Measurements from ENCODE around the gene FARP2. TPM values are rescaled to one million over a fixed set of nuclear protein-coding genes. Genes with fewer than 3 reads are reported as not detected.
"Not testable (repeated sequence)": the region's sequence is repeated elsewhere in the genome, so short reads cannot be mapped to it uniquely, and the experiment has no call there.

FARP2 gene
- total RNA-seq, 6 experiments from 2014 or later = 13.3 to 41.3 (median 28.7) TPM

GRCh38 chr2:241399941-241400922 lies 44.1 kb downstream of the FARP2 start:
- WGBS (ENCODE audit: insufficient coverage, low coverage, low lambda C conversion rate, missing lambda C conversion rate) = 55% methylated on average over 5 of the region's 10 CpGs
- intact Hi-C loops (cut with DNase I) = no loop called here
- H3K27ac ChIP-seq = peak overlapping the region in 1 of 3 donors; percentile 0

GRCh38 chr2:241408849-241409248 lies 52.8 kb downstream of the FARP2 start:
- TF ChIP-seq POLR2A (IDR thresholded peaks at IDR 0.05) = no peak
- TF ChIP-seq CTCF (IDR thresholded peaks at IDR 0.05) = no peak
- no peaks in the 10 kb centered on the region for H3K4me1 ChIP-seq
- H3K9me3 ChIP-seq = no peaks in the 10 kb centered on the region
- ATAC-seq = no peak
- H3K27ac ChIP-seq = no peak overlapping the region
- intact Hi-C loops (cut with DNase I) = no loop called here
- no peak overlapping the region for H3K4me3 ChIP-seq
- DNase-seq = no peak
- H3K36me3 ChIP-seq = peaks cover 0 to 45% (median 26%) of the 10 kb centered on the region in 4 donors
- H3K27me3 ChIP-seq = no peaks in the 10 kb centered on the region

More at GRCh38 chr2:241399941-241400922, 44.1 kb downstream of the FARP2 start:
- TF ChIP-seq POLR2A (IDR thresholded peaks at IDR 0.05) (no peak), CTCF (IDR thresholded peaks at IDR 0.05) (no peak)
- ATAC-seq (peak; percentile 98 to 99 (median 99)), DNase-seq (peak in 2 of 3 donors; percentile 37 to 81)
- Histone ChIP-seq H3K4me3 (no peak overlapping the region), H3K9me3 (no peaks in the 10 kb centered on the region), H3K27me3 (no peaks in the 10 kb centered on the region), H3K36me3 (peaks cover 0 to 5% (median 1%) of the 10 kb centered on the region in 4 donors), H3K4me1 (peaks cover 0 to 13% (median 4%) of the 10 kb centered on the region in 4 donors)

GRCh38 chr2:241410739-241411176 lies 54.7 kb downstream of the FARP2 start:
- no peaks in the 10 kb centered on the region for H3K4me1 ChIP-seq
- H3K27ac ChIP-seq = no peak overlapping the region
- H3K4me3 ChIP-seq = no peak overlapping the region
- no peaks in the 10 kb centered on the region for H3K27me3 ChIP-seq
- H3K9me3 ChIP-seq = no peaks in the 10 kb centered on the region
- ATAC-seq (no peak), DNase-seq (no peak)
- TF ChIP-seq POLR2A (IDR thresholded peaks at IDR 0.05) = no peak
- intact Hi-C loops (cut with DNase I) = no loop called here
- 85% methylated on average over 9 of the region's 9 CpGs for WGBS (ENCODE audit: insufficient coverage, low coverage, low lambda C conversion rate, missing lambda C conversion rate)
- H3K36me3 ChIP-seq = peaks cover 0 to 58% (median 31%) of the 10 kb centered on the region in 4 donors

GRCh38 chr2:241412144-241412543 lies 56.1 kb downstream of the FARP2 start:
- no peak for TF ChIP-seq CTCF (IDR thresholded peaks at IDR 0.05)
- TF ChIP-seq POLR2A (IDR thresholded peaks at IDR 0.05) = no peak
- Histone ChIP-seq H3K9me3 (no peaks in the 10 kb centered on the region), H3K27me3 (no peaks in the 10 kb centered on the region), H3K27ac (no peak overlapping the region), H3K4me1 (no peaks in the 10 kb centered on the region), H3K4me3 (no peak overlapping the region), H3K36me3 (peaks cover 0 to 59% (median 31%) of the 10 kb centered on the region in 4 donors)
- DNase-seq (no peak), ATAC-seq (no peak)
- WGBS (ENCODE audit: insufficient coverage, low coverage, low lambda C conversion rate, missing lambda C conversion rate) = 74% methylated on average over 4 of the region's 5 CpGs
- intact Hi-C loops (cut with DNase I) = no loop called here

- 100% methylated on average over 2 of the region's 5 CpGs for WGBS (ENCODE audit: insufficient coverage, low coverage, low lambda C conversion rate, missing lambda C conversion rate)
- intact Hi-C loops (cut with DNase I); H3K27me3 ChIP-seq; H3K9me3 ChIP-seq; H3K4me3 ChIP-seq; DNase-seq; ATAC-seq; H3K4me1 ChIP-seq; H3K27ac ChIP-seq: not testable (repeated sequence)
- H3K36me3 ChIP-seq = peaks cover 0 to 60% (median 31%) of the 10 kb centered on the region in 4 donors
Measured at GRCh38 chr2:241413501-241413900, 57.4 kb downstream of the FARP2 start.

All from right lobe of liver (tissue), 6 donors.